A549 (cell line): Measurements from ENCODE around the gene SEPTIN10.

ENCODE experiments used
- EP300 ChIP-seq, 2 experiments: fragments of >200 bp; sonication (Bioruptor Twin); formaldehyde crosslinking; IDR thresholded peaks; 2 replicates in 1 of 2; 3 replicates in 1 of 2; pipeline ENCODE4 v1.6.1; 2016 to 2017
- MAFK ChIP-seq: fragments of 450-650 bp; IDR thresholded peaks from 2 replicates; pipeline ENCODE4 v1.6.1; 2014; ENCODE audit not compliant: partially characterized antibody
- POLR2AphosphoS2 ChIP-seq: conservative IDR thresholded peaks from 2 replicates; pipeline ENCODE4 v1.6.1; 2012; ENCODE audit warnings: low read length, improper control_type of control experiment, inconsistent platforms
- RAD21 ChIP-seq, 2 experiments: fragments of >200 bp in 1 of 2; sonication (Bioruptor Twin) in 1 of 2; formaldehyde crosslinking in 1 of 2; IDR thresholded peaks in 1 of 2; conservative IDR thresholded peaks in 1 of 2; 2 replicates in 1 of 2; 3 replicates in 1 of 2; pipeline ENCODE4 v1.6.1; 2012 to 2018; ENCODE audit warnings: inconsistent platforms in 1 of 2
- SMC3 ChIP-seq: fragments of >200 bp; sonication (Bioruptor Twin); formaldehyde crosslinking; IDR thresholded peaks from 3 replicates; pipeline ENCODE4 v1.6.1; 2018; ENCODE audit warnings: inconsistent platforms
- TF ChIP-seq, protein P1 (sequence below): fragments of 450-650 bp; IDR thresholded peaks from 2 replicates; pipeline ENCODE4 v1.6.1; 2014; ENCODE audit warnings: antibody characterized with exemption

DNA sequence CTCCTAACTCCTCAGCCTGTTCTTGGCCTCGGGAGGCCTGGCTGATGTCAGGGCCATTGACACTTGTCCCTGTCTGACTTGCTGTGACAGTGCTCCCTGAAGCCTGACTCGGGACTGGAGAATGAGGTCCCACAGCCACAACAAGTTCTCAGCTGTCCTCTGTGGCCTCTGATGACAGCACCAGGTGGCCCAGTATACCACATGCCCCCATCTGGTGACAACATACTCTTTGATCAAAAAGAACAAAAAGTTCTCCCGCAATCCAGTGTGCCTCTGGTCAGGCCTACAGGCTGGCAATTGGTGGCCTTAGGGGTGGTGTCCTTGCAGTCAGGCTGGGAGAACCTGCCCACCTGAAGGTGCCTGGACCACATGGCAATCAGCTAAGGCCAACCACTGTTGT is 102.6 kb downstream of the SEPTIN10 start:
- TF ChIP-seq RAD21 (conservative IDR thresholded peaks at IDR 0.05 in 1 of 2, IDR thresholded peaks at IDR 0.05 in 1 of 2), result no peak
- TF ChIP-seq POLR2AphosphoS2, result no peak
- TF ChIP-seq, protein P1, sequence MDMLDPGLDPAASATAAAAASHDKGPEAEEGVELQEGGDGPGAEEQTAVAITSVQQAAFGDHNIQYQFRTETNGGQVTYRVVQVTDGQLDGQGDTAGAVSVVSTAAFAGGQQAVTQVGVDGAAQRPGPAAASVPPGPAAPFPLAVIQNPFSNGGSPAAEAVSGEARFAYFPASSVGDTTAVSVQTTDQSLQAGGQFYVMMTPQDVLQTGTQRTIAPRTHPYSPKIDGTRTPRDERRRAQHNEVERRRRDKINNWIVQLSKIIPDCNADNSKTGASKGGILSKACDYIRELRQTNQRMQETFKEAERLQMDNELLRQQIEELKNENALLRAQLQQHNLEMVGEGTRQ, result no peak
- TF ChIP-seq SMC3, result no peak
- no peak for TF ChIP-seq MAFK
- no peak for TF ChIP-seq EP300 (IDR thresholded peaks at IDR 0.05)
